GM20000 (cell line): ENCODE measurements around the gene CAMSAP3.

Experiments used
- DNase-seq: peaks from one replicate; pipeline ENCODE4 v3.0.0; 2012; ENCODE audit warnings: low spot score
- TF ChIP-seq, protein P1 (sequence below): IDR thresholded peaks from 2 replicates; pipeline ENCODE4 v1.5.1; 2012; ENCODE audit warnings: mild to moderate bottlenecking, control low read depth; ENCODE audit errors: extremely low read depth, missing control alignments

CAMSAP3 gene

GRCh38 chr19:7550987-7551761 lies 44.5 kb upstream of the CAMSAP3 start:
- DNase-seq = peak; percentile 77
- TF ChIP-seq, protein P1, sequence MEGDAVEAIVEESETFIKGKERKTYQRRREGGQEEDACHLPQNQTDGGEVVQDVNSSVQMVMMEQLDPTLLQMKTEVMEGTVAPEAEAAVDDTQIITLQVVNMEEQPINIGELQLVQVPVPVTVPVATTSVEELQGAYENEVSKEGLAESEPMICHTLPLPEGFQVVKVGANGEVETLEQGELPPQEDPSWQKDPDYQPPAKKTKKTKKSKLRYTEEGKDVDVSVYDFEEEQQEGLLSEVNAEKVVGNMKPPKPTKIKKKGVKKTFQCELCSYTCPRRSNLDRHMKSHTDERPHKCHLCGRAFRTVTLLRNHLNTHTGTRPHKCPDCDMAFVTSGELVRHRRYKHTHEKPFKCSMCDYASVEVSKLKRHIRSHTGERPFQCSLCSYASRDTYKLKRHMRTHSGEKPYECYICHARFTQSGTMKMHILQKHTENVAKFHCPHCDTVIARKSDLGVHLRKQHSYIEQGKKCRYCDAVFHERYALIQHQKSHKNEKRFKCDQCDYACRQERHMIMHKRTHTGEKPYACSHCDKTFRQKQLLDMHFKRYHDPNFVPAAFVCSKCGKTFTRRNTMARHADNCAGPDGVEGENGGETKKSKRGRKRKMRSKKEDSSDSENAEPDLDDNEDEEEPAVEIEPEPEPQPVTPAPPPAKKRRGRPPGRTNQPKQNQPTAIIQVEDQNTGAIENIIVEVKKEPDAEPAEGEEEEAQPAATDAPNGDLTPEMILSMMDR = no peak

- DNase-seq = peak; percentile 63
- TF ChIP-seq, protein P1 = no peak
Measured at GRCh38 chr19:7552781-7553180, 42.9 kb upstream of the CAMSAP3 start.

DNA sequence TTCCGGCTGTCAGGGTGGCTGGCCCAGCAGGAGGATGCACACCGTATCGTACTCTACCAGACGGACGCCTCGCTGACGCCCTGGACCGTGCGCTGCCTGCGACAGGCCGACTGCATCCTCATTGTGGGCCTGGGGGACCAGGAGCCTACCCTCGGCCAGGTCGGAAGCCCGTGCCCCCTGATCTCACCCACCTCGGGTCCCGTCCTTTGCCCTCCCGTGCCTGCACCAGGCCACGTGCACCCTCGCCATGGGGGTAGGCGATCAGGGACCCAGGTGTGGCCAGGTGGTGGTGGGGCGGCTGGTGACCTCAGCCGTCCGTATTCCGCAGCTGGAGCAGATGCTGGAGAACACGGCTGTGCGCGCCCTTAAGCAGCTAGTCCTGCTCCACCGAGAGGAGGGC lies 41.1 kb upstream of the CAMSAP3 start:
- no peak for DNase-seq
- TF ChIP-seq, protein P1 = no peak

- peak; percentile 68 for DNase-seq
- TF ChIP-seq, protein P1 = no peak
Measured at GRCh38 chr19:7554990-7555864, 40.4 kb upstream of the CAMSAP3 start.

DNA sequence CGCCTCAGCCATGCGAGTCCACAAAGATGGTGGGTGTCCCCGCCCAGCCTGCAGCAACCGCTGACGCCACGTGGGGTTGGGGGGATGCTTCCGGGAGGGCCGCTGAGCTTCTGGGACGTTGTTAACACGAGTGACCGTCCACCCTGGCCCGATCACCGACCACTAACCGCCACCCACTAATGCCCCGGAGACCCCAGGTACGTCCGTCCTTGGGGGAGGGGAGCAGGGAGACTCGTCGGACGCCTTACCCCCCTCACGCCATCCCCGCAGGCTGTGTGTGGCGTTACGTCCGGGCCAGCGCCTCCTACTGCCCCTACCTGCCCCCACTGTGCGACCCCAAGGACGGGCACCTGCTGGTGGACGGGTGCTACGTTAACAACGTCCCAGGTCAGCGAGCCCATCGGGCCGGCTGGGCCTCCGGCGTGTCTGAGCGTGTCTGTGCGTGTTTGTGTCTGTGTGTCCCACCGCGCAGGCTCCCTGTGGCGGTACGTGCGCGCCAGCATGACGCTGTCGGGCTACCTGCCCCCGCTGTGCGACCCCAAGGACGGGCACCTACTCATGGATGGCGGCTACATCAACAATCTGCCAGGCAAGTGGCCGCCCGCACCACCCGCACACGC lies 38.9 kb upstream of the CAMSAP3 start:
- TF ChIP-seq, protein P1 = no peak
- no peak for DNase-seq

- no peak for DNase-seq
- TF ChIP-seq, protein P1 = no peak
Measured at GRCh38 chr19:7558667-7559066, 37.0 kb upstream of the CAMSAP3 start.
